Neural cell (in vitro differentiated cells): Measurements from ENCODE around the gene GPC2. TPM values are rescaled to one million over a fixed set of nuclear protein-coding genes. Genes with fewer than 3 reads are reported as not detected.
"Not testable (repeated sequence)": the region's sequence is repeated elsewhere in the genome, so short reads cannot be mapped to it uniquely, and the experiment has no call there.

ENCODE experiments used
- H2AFZ ChIP-seq: fragments of 200-600, 300-800 bp; sonication (generic), shearing (Covaris generic); 2 replicates; pipeline ENCODE4 v1.6.0; 2014; ENCODE audit warnings: low read depth, mild to moderate bottlenecking, antibody characterized with exemption, low read length, moderate library complexity
- H3F3A ChIP-seq: fragments of 200-600 bp; shearing (Covaris generic); 2 replicates; pipeline ENCODE4 v1.6.1; 2016; ENCODE audit warnings: mild to moderate bottlenecking, moderate library complexity, mixed read lengths, antibody characterized with exemption, low read length; ENCODE audit not compliant: insufficient read depth, poor library complexity, severe bottlenecking
- H3K27ac ChIP-seq: fragments of 200-600, 300-800 bp; sonication (generic), shearing (Covaris generic); 2 replicates; pipeline ENCODE4 v1.5.1; 2014; ENCODE audit warnings: mild to moderate bottlenecking, low read length, moderate library complexity
- H3K27me3 ChIP-seq: fragments of 300-800, 200-600 bp; sonication (generic), shearing (Covaris generic); 2 replicates; pipeline ENCODE4 v1.6.0; 2014; ENCODE audit warnings: mild to moderate bottlenecking, low read depth, low read length, moderate library complexity; ENCODE audit not compliant: insufficient read depth
- H3K36me3 ChIP-seq: fragments of 300-800, 200-600 bp; sonication (generic), shearing (Covaris generic); 2 replicates; pipeline ENCODE4 v1.5.1; 2014; ENCODE audit warnings: mild to moderate bottlenecking, antibody characterized with exemption, low read length, moderate library complexity; ENCODE audit not compliant: insufficient read depth
- H3K4me2 ChIP-seq: fragments of 300-800, 200-600 bp; sonication (generic), shearing (Covaris generic); 2 replicates; pipeline ENCODE4 v1.6.0; 2014; ENCODE audit warnings: mild to moderate bottlenecking, low read length
- H3K4me3 ChIP-seq: fragments of 300-800, 200-600 bp; sonication (generic), shearing (Covaris generic); 2 replicates; pipeline ENCODE4 v1.5.1; 2014; ENCODE audit warnings: mild to moderate bottlenecking, low read length, moderate library complexity
- H3K79me2 ChIP-seq: fragments of 200-600 bp; shearing (Covaris generic); replicated peaks from 2 replicates; pipeline ENCODE4 v1.6.0; 2014; ENCODE audit warnings: mild to moderate bottlenecking, low read length, moderate library complexity; ENCODE audit not compliant: insufficient read depth
- H3K9ac ChIP-seq: fragments of 300-800, 200-600 bp; sonication (generic), shearing (Covaris generic); 2 replicates; pipeline ENCODE4 v1.6.1; 2016; ENCODE audit warnings: mild to moderate bottlenecking, low read length, mixed read lengths
- H3K9me2 ChIP-seq: fragments of 200-600 bp; shearing (Covaris generic); 2 replicates; pipeline ENCODE4 v1.6.1; 2016; ENCODE audit warnings: mild to moderate bottlenecking, low read length, mixed read lengths; ENCODE audit not compliant: insufficient read depth
- H3K9me3 ChIP-seq: fragments of 200-600, 300-800 bp; sonication (generic), shearing (Covaris generic); 2 replicates; pipeline ENCODE4 v1.6.1; 2016; ENCODE audit warnings: mild to moderate bottlenecking, mixed run types, low read length, moderate library complexity, mixed read lengths
- H4K20me1 ChIP-seq: fragments of 200-600 bp; shearing (Covaris generic); 2 replicates; pipeline ENCODE4 v1.6.1; 2016; ENCODE audit warnings: mild to moderate bottlenecking, mixed run types; ENCODE audit not compliant: insufficient read depth
- EP300 ChIP-seq: fragments of 450-650 bp; conservative IDR thresholded peaks from 2 replicates; pipeline ENCODE4 v1.6.1; 2014; ENCODE audit warnings: antibody characterized with exemption, mild to moderate bottlenecking, moderate library complexity; ENCODE audit not compliant: poor library complexity, severe bottlenecking
- EZH2 ChIP-seq: fragments of 200-600, 300-800 bp; shearing (Covaris generic), sonication (generic); IDR thresholded peaks from 2 replicates; pipeline ENCODE4 v1.6.1; 2014; ENCODE audit warnings: antibody characterized with exemption, low read length, borderline replicate concordance, mild to moderate bottlenecking; ENCODE audit not compliant: insufficient read depth, poor library complexity, severe bottlenecking
- MXI1 ChIP-seq: fragments of 450-650 bp; conservative IDR thresholded peaks from 2 replicates; pipeline ENCODE4 v1.6.1; 2014; ENCODE audit warnings: antibody characterized with exemption, mild to moderate bottlenecking; ENCODE audit not compliant: poor library complexity, severe bottlenecking
- POLR2AphosphoS5 ChIP-seq: IDR thresholded peaks from 2 replicates; pipeline ENCODE4 v1.6.1; 2012
- RAD21 ChIP-seq: fragments of 450-650 bp; conservative IDR thresholded peaks from 2 replicates; pipeline ENCODE4 v1.6.1; 2014; ENCODE audit warnings: antibody characterized with exemption, mild to moderate bottlenecking, moderate library complexity
- SMC3 ChIP-seq: fragments of 450-650 bp; conservative IDR thresholded peaks from 2 replicates; pipeline ENCODE4 v1.6.1; 2014; ENCODE audit warnings: antibody characterized with exemption, mild to moderate bottlenecking, moderate library complexity; ENCODE audit not compliant: poor library complexity
- TAF1 ChIP-seq: IDR thresholded peaks from 2 replicates; pipeline ENCODE4 v1.6.1; 2012; ENCODE audit warnings: low read depth
- polyA plus RNA-seq: library from polyadenylated mRNA; depleted of rRNA; stranded (reverse); fragments of >200 nt; gene quantifications from 2 replicates; pipeline ENCODE4 v1.2.3, GENCODE V29; 2014
- TF ChIP-seq, protein P1 (sequence below): fragments of 450-650 bp; IDR thresholded peaks from 2 replicates; pipeline ENCODE4 v1.5.1; 2014; ENCODE audit warnings: antibody characterized with exemption, mild to moderate bottlenecking, moderate library complexity; ENCODE audit not compliant: poor library complexity, severe bottlenecking
- TF ChIP-seq, protein P2 (sequence below): IDR thresholded peaks from 2 replicates; pipeline ENCODE4 v1.6.1; 2012; ENCODE audit warnings: borderline replicate concordance

GPC2 gene
- polyA plus RNA-seq, 1 donor from 2014 or later = 506 TPM

DNA sequence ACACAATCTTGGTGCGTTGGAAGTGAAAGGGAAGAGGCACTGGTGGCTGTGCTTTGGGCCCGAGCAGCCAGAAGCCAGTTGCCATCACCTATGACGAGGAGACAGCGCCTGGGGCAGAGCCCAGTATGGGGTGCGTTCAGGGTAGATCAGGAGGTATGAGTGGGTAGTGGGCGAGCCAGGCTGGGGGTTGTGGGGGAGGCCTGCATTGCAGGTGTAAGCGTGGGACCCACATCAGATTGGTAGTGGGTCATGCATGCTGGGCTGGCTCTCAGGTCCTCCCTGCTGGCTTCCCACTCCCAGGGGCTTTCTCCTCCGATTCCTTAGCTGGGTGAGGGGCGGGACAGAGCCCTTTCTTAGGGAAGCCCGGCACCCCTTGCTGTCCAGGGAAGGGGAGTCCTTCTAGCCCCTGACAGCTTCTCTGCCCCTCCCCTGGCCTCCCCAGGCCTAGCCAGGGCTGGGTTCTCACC lies 42.1 kb upstream of the GPC2 start:
- TF ChIP-seq EZH2 = no peak
- TF ChIP-seq POLR2AphosphoS5 = no peak
- TF ChIP-seq, protein P1, sequence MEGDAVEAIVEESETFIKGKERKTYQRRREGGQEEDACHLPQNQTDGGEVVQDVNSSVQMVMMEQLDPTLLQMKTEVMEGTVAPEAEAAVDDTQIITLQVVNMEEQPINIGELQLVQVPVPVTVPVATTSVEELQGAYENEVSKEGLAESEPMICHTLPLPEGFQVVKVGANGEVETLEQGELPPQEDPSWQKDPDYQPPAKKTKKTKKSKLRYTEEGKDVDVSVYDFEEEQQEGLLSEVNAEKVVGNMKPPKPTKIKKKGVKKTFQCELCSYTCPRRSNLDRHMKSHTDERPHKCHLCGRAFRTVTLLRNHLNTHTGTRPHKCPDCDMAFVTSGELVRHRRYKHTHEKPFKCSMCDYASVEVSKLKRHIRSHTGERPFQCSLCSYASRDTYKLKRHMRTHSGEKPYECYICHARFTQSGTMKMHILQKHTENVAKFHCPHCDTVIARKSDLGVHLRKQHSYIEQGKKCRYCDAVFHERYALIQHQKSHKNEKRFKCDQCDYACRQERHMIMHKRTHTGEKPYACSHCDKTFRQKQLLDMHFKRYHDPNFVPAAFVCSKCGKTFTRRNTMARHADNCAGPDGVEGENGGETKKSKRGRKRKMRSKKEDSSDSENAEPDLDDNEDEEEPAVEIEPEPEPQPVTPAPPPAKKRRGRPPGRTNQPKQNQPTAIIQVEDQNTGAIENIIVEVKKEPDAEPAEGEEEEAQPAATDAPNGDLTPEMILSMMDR = no peak
- TF ChIP-seq, protein P2, sequence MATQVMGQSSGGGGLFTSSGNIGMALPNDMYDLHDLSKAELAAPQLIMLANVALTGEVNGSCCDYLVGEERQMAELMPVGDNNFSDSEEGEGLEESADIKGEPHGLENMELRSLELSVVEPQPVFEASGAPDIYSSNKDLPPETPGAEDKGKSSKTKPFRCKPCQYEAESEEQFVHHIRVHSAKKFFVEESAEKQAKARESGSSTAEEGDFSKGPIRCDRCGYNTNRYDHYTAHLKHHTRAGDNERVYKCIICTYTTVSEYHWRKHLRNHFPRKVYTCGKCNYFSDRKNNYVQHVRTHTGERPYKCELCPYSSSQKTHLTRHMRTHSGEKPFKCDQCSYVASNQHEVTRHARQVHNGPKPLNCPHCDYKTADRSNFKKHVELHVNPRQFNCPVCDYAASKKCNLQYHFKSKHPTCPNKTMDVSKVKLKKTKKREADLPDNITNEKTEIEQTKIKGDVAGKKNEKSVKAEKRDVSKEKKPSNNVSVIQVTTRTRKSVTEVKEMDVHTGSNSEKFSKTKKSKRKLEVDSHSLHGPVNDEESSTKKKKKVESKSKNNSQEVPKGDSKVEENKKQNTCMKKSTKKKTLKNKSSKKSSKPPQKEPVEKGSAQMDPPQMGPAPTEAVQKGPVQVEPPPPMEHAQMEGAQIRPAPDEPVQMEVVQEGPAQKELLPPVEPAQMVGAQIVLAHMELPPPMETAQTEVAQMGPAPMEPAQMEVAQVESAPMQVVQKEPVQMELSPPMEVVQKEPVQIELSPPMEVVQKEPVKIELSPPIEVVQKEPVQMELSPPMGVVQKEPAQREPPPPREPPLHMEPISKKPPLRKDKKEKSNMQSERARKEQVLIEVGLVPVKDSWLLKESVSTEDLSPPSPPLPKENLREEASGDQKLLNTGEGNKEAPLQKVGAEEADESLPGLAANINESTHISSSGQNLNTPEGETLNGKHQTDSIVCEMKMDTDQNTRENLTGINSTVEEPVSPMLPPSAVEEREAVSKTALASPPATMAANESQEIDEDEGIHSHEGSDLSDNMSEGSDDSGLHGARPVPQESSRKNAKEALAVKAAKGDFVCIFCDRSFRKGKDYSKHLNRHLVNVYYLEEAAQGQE = no peak
- TF ChIP-seq MXI1 = no peak
- TF ChIP-seq TAF1 = no peak
- TF ChIP-seq SMC3 = no peak
- no peak for TF ChIP-seq EP300
- TF ChIP-seq RAD21 = no peak
- Histone ChIP-seq H3K27me3 (no peaks in the 10 kb centered on the region), H3K4me2 (no peak overlapping the region), H3F3A (no peaks in the 10 kb centered on the region), H3K4me3 (no peak overlapping the region), H3K9me3 (no peaks in the 10 kb centered on the region), H3K79me2 (no peaks in the 10 kb centered on the region), H2AFZ (no peak overlapping the region), H3K36me3 (no peaks in the 10 kb centered on the region), H4K20me1 (no peaks in the 10 kb centered on the region), H3K27ac (no peak overlapping the region), H3K9ac (no peak overlapping the region), H3K9me2 (no peaks in the 10 kb centered on the region)

DNA sequence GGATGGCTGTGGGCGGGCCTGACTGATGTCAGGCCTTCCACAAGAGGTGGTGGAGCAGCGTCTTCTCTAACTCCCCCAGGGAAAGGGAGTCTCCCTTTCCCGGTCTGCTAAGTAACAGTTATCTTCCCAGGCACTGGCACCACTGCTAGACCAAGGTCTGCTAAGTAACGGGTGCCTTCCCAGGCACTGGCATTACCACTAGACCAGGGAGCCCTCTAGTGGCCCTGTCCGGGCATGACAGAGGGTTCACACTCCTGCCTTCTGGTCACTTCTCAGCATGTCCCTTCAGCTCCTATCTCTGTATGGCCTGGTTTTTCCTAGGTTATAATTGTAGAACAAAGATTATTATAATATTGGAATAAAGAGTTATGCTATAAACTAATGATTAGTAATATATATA lies 40.8 kb upstream of the GPC2 start:
- H3K9me3 ChIP-seq, H3K36me3 ChIP-seq, H3K27ac ChIP-seq, H3K9me2 ChIP-seq, H3K27me3 ChIP-seq, H3K4me3 ChIP-seq, H2AFZ ChIP-seq, H3F3A ChIP-seq, H3K79me2 ChIP-seq, H3K4me2 ChIP-seq, H3K9ac ChIP-seq, H4K20me1 ChIP-seq: not testable (repeated sequence)
- TF ChIP-seq, protein P1 = peak; percentile 42
